Mesothelial cell of epicardium (in vitro differentiated cells): ENCODE measurements around the gene CREB3L1. TPM values are rescaled to one million over a fixed set of nuclear protein-coding genes. Genes with fewer than 3 reads are reported as not detected.
A peak's percentile ranks its signal among the peaks of the same experiment; 100 is the strongest.

Source experiments
- DNase-seq, 2 experiments: peaks; one replicate each; pipeline ENCODE4 v3.0.0; 2021; ENCODE audit warnings: low spot score in 2 of 2; ENCODE audit not compliant: unreplicated experiment in 2 of 2
- H3K27ac Mint-ChIP-seq: 2 replicates; pipeline ENCODE4 v1.8.0; 2021; ENCODE audit warnings: mixed read lengths
- H3K27me3 Mint-ChIP-seq: 2 replicates; pipeline ENCODE4 v1.8.0; 2021; ENCODE audit warnings: low read depth, mixed read lengths
- H3K36me3 Mint-ChIP-seq: 2 replicates; pipeline ENCODE4 v1.8.0; 2021; ENCODE audit warnings: mixed read lengths
- H3K4me1 Mint-ChIP-seq: 2 replicates; pipeline ENCODE4 v1.8.0; 2021; ENCODE audit warnings: mixed read lengths
- H3K4me3 Mint-ChIP-seq: 2 replicates; pipeline ENCODE4 v1.8.0; 2021; ENCODE audit warnings: mild to moderate bottlenecking, moderate library complexity, mixed read lengths
- H3K9me3 Mint-ChIP-seq: 2 replicates; pipeline ENCODE4 v1.8.0; 2021; ENCODE audit warnings: mixed read lengths
- CTCF ChIP-seq: fragments of 200-600 bp; sonication (generic); IDR thresholded peaks from one replicate; pipeline ENCODE4 v1.5.0; 2021; ENCODE audit warnings: antibody characterized with exemption; ENCODE audit not compliant: unreplicated experiment
- total RNA-seq: library from RNA; stranded (reverse); gene quantifications from 3 replicates; pipeline ENCODE4 v1.2.1, GENCODE V29; 2021

CREB3L1 gene
- total RNA-seq, 1 donor from 2014 or later, result 34.5 TPM

DNA sequence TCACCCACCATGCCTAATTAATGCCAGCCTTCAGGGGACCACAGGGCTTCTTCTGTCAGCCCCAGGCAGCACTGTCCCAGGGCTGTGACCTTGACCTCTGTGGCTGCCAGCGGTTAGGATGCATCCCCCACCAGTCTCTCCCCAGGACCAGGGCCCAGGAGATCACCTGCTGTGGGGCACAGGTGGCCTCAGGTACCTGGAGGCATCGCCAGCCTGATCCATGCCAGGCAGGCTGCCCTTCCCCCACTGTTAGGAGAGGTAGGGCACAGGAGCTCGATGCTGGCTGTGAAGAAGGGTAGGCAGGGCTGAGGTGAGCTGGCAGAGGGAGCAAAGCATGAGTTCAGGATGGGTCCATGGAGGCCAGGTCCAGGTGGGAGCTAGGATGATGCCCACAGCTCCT lies 87.3 kb downstream of the CREB3L1 start:
- H3K27me3 Mint-ChIP-seq, result no peaks in the 10 kb centered on the region
- peaks cover 26% of the 10 kb centered on the region for H3K4me1 Mint-ChIP-seq
- no peak for DNase-seq
- no peak overlapping the region for H3K4me3 Mint-ChIP-seq
- TF ChIP-seq CTCF, result no peak
- peak overlapping the region; percentile 58 for H3K27ac Mint-ChIP-seq
- peaks cover 1% of the 10 kb centered on the region for H3K36me3 Mint-ChIP-seq
- H3K9me3 Mint-ChIP-seq, result no peaks in the 10 kb centered on the region

- Mint-ChIP-seq H3K36me3 (peaks cover 3% of the 10 kb centered on the region), H3K4me1 (peaks cover 24% of the 10 kb centered on the region), H3K4me3 (no peak overlapping the region), H3K27me3 (no peaks in the 10 kb centered on the region), H3K9me3 (no peaks in the 10 kb centered on the region), H3K27ac (no peak overlapping the region)
- no peak for TF ChIP-seq CTCF
- no peak for DNase-seq
These were observed 88.8 kb downstream of the CREB3L1 start for GRCh38 chr11:46366260-46366659.

DNA sequence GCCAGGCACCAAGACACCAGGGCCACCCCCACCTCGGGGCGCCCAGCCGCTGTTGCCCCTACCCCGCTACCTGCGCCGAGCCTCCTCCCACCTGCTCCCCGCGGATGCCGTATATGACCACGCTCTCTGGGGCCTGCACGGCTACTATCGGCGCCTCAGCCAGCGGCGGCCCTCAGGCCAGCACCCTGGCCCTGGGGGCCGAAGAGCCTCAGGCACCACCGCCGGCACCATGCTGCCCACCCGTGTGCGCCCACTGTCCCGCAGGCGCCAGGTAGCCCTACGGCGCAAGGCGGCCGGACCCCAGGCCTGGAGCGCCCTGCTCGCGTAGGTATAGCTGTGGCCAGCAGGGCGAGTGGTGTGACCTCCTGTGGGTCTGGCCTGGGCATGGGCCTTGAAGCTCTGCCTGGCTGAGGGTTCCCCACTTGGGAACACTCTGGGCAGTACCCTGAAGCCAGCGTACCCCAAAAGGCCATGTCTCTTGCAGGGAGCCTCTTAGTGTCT lies 89.2 kb downstream of the CREB3L1 start:
- H3K4me1 Mint-ChIP-seq, result peaks cover 21% of the 10 kb centered on the region
- no peaks in the 10 kb centered on the region for H3K27me3 Mint-ChIP-seq
- H3K9me3 Mint-ChIP-seq, result no peaks in the 10 kb centered on the region
- TF ChIP-seq CTCF, result no peak
- no peak overlapping the region for H3K4me3 Mint-ChIP-seq
- no peak for DNase-seq
- no peak overlapping the region for H3K27ac Mint-ChIP-seq
- H3K36me3 Mint-ChIP-seq, result peaks cover 3% of the 10 kb centered on the region

DNA sequence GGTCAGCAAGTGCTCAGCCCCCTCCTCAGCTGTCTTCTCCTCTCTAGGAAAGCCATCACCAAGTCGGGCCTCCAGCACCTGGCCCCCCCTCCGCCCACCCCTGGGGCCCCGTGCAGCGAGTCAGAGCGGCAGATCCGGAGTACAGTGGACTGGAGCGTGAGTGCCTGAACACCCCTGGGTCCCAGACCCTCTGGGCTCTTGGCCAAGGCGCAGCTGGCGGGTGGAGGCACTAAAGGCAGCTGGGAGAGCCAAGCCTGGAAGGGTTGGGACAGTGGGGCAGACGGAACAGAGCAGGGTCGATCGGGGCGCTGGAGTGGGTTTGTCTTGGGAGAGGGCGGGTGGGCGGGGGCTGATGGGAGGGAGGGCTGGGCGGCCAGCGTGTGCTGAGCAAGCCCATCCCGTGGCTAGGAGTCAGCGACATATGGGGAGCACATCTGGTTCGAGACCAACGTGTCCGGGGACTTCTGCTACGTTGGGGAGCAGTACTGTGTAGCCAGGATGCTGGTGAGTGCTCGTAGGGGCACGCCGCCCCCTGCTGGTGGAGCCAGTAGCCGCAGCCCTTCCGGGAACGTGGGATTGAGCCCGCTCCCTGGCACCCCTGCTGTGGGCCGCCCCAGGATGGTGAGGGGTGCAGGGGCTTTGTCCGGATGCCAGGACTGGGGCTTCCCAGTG lies 89.9 kb downstream of the CREB3L1 start:
- peaks cover 20% of the 10 kb centered on the region for H3K4me1 Mint-ChIP-seq
- H3K9me3 Mint-ChIP-seq, result no peaks in the 10 kb centered on the region
- DNase-seq, result peak in 1 of 2 experiments; percentile 82
- peak; percentile 93 for TF ChIP-seq CTCF
- peak overlapping the region; percentile 10 for H3K4me3 Mint-ChIP-seq
- H3K27ac Mint-ChIP-seq, result peak overlapping the region; percentile 25
- H3K36me3 Mint-ChIP-seq, result peaks cover 3% of the 10 kb centered on the region
- no peaks in the 10 kb centered on the region for H3K27me3 Mint-ChIP-seq

GRCh38 chr11:46367916-46368267 lies 90.4 kb downstream of the CREB3L1 start:
- H3K4me3 Mint-ChIP-seq, result no peak overlapping the region

More at GRCh38 chr11:46367916-46368267, 90.4 kb downstream of the CREB3L1 start:
- peaks cover 3% of the 10 kb centered on the region for H3K36me3 Mint-ChIP-seq
- no peaks in the 10 kb centered on the region for H3K9me3 Mint-ChIP-seq
- H3K27me3 Mint-ChIP-seq, result no peaks in the 10 kb centered on the region
- no peak for TF ChIP-seq CTCF
- H3K27ac Mint-ChIP-seq, result no peak overlapping the region
- DNase-seq, result no peak
- peaks cover 18% of the 10 kb centered on the region for H3K4me1 Mint-ChIP-seq
